Measurements from ENCODE around the gene SHC2. TPM values are rescaled to one million over a fixed set of nuclear protein-coding genes. Genes with fewer than 3 reads are reported as not detected.
A peak's percentile ranks its signal among the peaks of the same experiment; 100 is the strongest.

Gene SHC2
- total and polyA plus RNA-seq, 11 donors: 6.7 to 35.8 (median 14.6) TPM

DNA sequence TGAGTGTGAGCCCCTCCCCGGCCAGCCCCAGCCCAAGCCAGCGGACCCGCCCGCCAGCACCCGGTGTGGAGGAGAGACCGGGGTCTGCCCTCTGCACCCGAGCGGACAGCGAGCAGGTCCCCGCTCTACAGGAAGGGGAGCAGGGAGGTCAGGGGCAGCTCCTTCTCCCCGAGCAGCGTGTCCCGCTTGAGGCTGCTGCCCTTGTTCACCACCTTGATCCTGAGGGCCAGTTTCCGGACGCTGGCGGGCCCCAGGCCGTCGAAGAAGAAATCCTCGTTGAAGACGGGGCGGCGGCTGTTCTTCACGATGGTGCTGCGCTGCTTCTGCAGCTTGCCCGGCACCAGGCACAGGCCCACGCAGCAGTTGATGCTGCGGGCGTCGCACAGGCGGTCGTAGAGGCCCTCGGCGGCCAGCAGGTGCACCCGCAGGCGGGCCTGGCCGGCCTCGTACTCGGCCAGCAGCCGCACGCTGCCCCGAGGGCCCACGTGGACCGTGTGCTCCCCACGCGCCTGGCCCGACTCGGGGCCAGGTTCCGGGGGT lies 53.8 kb downstream of the SHC2 start:
- intact Hi-C loops (cut with DNase I): no loop called here
- DNase-seq: peak in 1 of 5 donors; percentile 52

DNA sequence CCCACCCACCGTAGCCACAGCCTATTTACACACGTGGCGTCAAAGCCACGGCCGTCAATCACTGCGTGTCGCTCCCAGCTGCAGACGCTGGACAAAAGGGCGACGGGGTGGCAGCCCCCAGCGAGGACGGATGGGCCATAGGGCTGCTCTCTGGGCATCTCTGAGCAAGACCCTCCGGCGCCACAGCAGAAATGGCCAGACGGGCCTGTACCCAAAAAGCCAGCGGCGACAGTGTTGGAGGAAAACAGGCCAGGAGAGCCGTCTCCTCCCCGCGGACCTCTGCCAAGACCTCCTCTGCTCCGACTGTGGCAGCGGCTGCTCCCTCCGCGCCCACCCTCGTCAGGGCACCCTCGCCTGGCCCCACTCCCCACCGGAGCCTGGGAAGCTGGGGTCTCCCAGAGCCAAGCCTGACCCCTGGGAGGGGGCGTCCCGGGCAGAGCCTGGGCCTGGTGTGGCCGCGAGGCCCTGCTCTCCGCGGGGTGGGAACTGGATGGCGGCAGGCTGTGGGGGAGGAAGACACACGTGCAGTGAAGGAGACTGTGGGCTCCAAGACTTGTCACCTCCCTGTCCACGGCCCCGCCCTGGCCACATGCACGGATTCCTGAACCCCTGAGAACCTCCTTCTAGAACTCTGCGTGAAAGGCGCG lies 54.6 kb downstream of the SHC2 start:
- H3K9me3 ChIP-seq: no peaks in the 10 kb centered on the region
- no peaks in the 10 kb centered on the region for H3K36me3 ChIP-seq
- intact Hi-C loops (cut with DNase I): no loop called here
- WGBS, 4 donors: 70 to 86% (median 77%) methylated on average over 32 to 41 of the region's 41 CpGs
- no peak overlapping the region for H3K27ac ChIP-seq
- H3K4me3 ChIP-seq: no peak overlapping the region
- H3K27me3 ChIP-seq: peaks cover 15 to 74% (median 34%) of the 10 kb centered on the region in 9 donors
- TF ChIP-seq POLR2A (IDR thresholded peaks at IDR 0.05): no peak
- TF ChIP-seq, protein P1, sequence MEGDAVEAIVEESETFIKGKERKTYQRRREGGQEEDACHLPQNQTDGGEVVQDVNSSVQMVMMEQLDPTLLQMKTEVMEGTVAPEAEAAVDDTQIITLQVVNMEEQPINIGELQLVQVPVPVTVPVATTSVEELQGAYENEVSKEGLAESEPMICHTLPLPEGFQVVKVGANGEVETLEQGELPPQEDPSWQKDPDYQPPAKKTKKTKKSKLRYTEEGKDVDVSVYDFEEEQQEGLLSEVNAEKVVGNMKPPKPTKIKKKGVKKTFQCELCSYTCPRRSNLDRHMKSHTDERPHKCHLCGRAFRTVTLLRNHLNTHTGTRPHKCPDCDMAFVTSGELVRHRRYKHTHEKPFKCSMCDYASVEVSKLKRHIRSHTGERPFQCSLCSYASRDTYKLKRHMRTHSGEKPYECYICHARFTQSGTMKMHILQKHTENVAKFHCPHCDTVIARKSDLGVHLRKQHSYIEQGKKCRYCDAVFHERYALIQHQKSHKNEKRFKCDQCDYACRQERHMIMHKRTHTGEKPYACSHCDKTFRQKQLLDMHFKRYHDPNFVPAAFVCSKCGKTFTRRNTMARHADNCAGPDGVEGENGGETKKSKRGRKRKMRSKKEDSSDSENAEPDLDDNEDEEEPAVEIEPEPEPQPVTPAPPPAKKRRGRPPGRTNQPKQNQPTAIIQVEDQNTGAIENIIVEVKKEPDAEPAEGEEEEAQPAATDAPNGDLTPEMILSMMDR (IDR thresholded peaks at IDR 0.05): no peak
- ATAC-seq (no peak), DNase-seq (no peak)
- peaks cover 0 to 26% (median 14%) of the 10 kb centered on the region in 12 donors for H3K4me1 ChIP-seq

More for the DNA sequence above, 53.8 kb downstream of the SHC2 start:
- peaks cover 0 to 26% (median 14%) of the 10 kb centered on the region in 12 donors for H3K4me1 ChIP-seq
- H3K27me3 ChIP-seq: peaks cover 15 to 74% (median 33%) of the 10 kb centered on the region in 9 donors
- H3K9me3 ChIP-seq: no peaks in the 10 kb centered on the region
- H3K4me3 ChIP-seq: no peak overlapping the region
- 86 to 90% (median 88%) methylated on average over 37 to 48 of the region's 48 CpGs for WGBS, 4 donors
- H3K36me3 ChIP-seq: no peaks in the 10 kb centered on the region
- TF ChIP-seq POLR2A (IDR thresholded peaks at IDR 0.05): no peak
- TF ChIP-seq, protein P1 (IDR thresholded peaks at IDR 0.05): no peak
- no peak overlapping the region for H3K27ac ChIP-seq
- ATAC-seq: no peak

GRCh38 chr19:405121-405965 lies 55.5 kb downstream of the SHC2 start:
- Histone ChIP-seq H3K4me1 (peaks cover 0 to 26% (median 14%) of the 10 kb centered on the region in 12 donors), H3K9me3 (no peaks in the 10 kb centered on the region), H3K4me3 (no peak overlapping the region), H3K27ac (no peak overlapping the region), H3K27me3 (peaks cover 15 to 73% (median 32%) of the 10 kb centered on the region in 9 donors), H3K36me3 (no peaks in the 10 kb centered on the region)
- intact Hi-C loops (cut with DNase I): no loop called here
- no peak for TF ChIP-seq POLR2A (IDR thresholded peaks at IDR 0.05)
- TF ChIP-seq, protein P1 (IDR thresholded peaks at IDR 0.05): no peak
- no peak for ATAC-seq
- peak in 1 of 5 donors; percentile 57 for DNase-seq
- 40 to 56% (median 48%) methylated on average over 21 to 29 of the region's 29 CpGs for WGBS, 4 donors
